IPS DF 6.9 (cell line): Measurements from ENCODE around the gene PRPH2.

ENCODE experiments used
- DNase-seq: peaks from one replicate; pipeline ENCODE4 v3.0.0-alpha.2; 2013; ENCODE audit warnings: low read depth, low spot score
- H3K27ac ChIP-seq: one replicate; pipeline ENCODE4 v1.5.1; 2013; ENCODE audit warnings: low read length, control low read depth
- H3K27me3 ChIP-seq: 2 replicates; pipeline ENCODE4 v1.6.1; 2013; ENCODE audit warnings: mild to moderate bottlenecking, low read length; ENCODE audit not compliant: control insufficient read depth, insufficient read depth
- H3K36me3 ChIP-seq: 2 replicates; pipeline ENCODE4 v1.6.1; 2013; ENCODE audit warnings: low read length; ENCODE audit not compliant: control insufficient read depth, insufficient read depth
- H3K4me1 ChIP-seq: 2 replicates; pipeline ENCODE4 v1.6.1; 2013; ENCODE audit warnings: low read length; ENCODE audit not compliant: control insufficient read depth, insufficient read depth
- H3K4me3 ChIP-seq: 2 replicates; pipeline ENCODE4 v1.5.1; 2013; ENCODE audit warnings: mild to moderate bottlenecking, low read length
- H3K9me3 ChIP-seq: 2 replicates; pipeline ENCODE4 v1.6.1; 2013; ENCODE audit warnings: low read length, inconsistent platforms; ENCODE audit not compliant: control insufficient read depth, insufficient read depth
- WGBS: extraction: QIAGEN DNeasy Blood & Tissue Kit; methylation state at CpG from one replicate; pipeline ENCODE4 v1.1.7; 2013; ENCODE audit warnings: mixed read lengths, missing lambda C conversion rate; ENCODE audit not compliant: insufficient read length, insufficient coverage; 5-methylcytosine and 5-hydroxymethylcytosine counted together

The PRPH2 gene

GRCh38 chr6:42698217-42698616 is 24.2 kb downstream of the PRPH2 start:
- Histone ChIP-seq H3K27ac (no peak overlapping the region), H3K4me3 (no peak overlapping the region), H3K27me3 (no peaks in the 10 kb centered on the region), H3K36me3 (no peaks in the 10 kb centered on the region), H3K9me3 (no peaks in the 10 kb centered on the region), H3K4me1 (no peaks in the 10 kb centered on the region)
- WGBS = no CpG with 5 or more reads among the region's 13 CpGs
- DNase-seq = no peak

GRCh38 chr6:42697268-42697655 is 25.1 kb downstream of the PRPH2 start:
- Histone ChIP-seq H3K27me3 (no peaks in the 10 kb centered on the region), H3K4me3 (no peak overlapping the region), H3K36me3 (peaks cover 3% of the 10 kb centered on the region; the same call in 1 of the 2 replicates), H3K27ac (no peak overlapping the region), H3K9me3 (no peaks in the 10 kb centered on the region), H3K4me1 (no peaks in the 10 kb centered on the region)
- WGBS = no CpG with 5 or more reads among the region's 5 CpGs
- no peak for DNase-seq

DNA sequence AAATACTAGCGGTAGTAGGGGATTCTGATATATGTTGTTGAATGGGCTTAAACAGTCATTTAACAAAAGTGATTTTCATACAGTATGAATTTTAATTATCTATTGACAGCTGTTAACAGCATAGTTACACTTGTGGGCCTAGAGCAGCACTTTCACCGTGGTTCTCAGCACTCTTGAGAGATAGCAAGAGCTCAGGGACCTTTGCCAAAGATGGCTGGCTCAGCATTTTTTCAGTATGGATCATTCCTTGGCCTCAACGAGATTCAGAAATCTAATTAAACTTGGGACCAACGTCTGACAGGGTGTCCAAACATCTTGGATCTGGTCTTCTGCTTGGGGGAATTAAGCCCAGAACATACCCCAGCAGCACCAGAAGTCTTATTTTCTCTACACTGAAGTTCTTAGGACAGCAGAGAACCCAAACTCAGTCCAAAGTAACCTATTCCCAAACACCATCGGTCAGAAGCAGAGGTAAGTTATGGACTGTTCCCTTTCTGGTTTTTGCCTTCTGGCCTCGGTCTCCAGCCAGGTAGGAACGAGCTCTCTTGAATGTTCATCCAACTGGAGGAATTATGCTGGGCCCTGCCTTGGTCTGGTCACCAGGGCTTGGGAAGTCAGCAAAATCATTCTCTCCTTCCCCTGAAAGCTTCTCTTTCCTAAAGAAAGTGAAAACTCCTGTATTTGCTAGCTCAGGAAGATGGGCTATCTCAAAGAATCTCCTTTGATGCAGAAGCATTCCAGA is 25.7 kb downstream of the PRPH2 start:
- H3K9me3 ChIP-seq = no peaks in the 10 kb centered on the region
- no peak for DNase-seq
- H3K4me1 ChIP-seq = no peaks in the 10 kb centered on the region
- WGBS = no CpG with 5 or more reads among the region's 7 CpGs
- H3K36me3 ChIP-seq = peaks cover 3% of the 10 kb centered on the region; the same call in 1 of the 2 replicates
- no peaks in the 10 kb centered on the region for H3K27me3 ChIP-seq
- no peak overlapping the region for H3K4me3 ChIP-seq
- H3K27ac ChIP-seq = no peak overlapping the region

- Histone ChIP-seq H3K36me3 (peaks cover 5% of the 10 kb centered on the region; the same call in 1 of the 2 replicates), H3K27ac (no peak overlapping the region), H3K27me3 (no peaks in the 10 kb centered on the region), H3K4me3 (no peak overlapping the region), H3K4me1 (no peaks in the 10 kb centered on the region), H3K9me3 (no peaks in the 10 kb centered on the region)
- no peak for DNase-seq
- WGBS = no CpG with 5 or more reads among the region's 4 CpGs
These were observed 27.8 kb downstream of the PRPH2 start for GRCh38 chr6:42694586-42694985.

- H3K27ac ChIP-seq = no peak overlapping the region
- no peak for DNase-seq
- H3K27me3 ChIP-seq = no peaks in the 10 kb centered on the region
- H3K4me1 ChIP-seq = no peaks in the 10 kb centered on the region
- H3K4me3 ChIP-seq = no peak overlapping the region
- WGBS = no CpG with 5 or more reads among the region's 2 CpGs
- H3K36me3 ChIP-seq = peaks cover 5% of the 10 kb centered on the region; the same call in 1 of the 2 replicates
- no peaks in the 10 kb centered on the region for H3K9me3 ChIP-seq
These were observed 28.6 kb downstream of the PRPH2 start for GRCh38 chr6:42693725-42694323.

DNA sequence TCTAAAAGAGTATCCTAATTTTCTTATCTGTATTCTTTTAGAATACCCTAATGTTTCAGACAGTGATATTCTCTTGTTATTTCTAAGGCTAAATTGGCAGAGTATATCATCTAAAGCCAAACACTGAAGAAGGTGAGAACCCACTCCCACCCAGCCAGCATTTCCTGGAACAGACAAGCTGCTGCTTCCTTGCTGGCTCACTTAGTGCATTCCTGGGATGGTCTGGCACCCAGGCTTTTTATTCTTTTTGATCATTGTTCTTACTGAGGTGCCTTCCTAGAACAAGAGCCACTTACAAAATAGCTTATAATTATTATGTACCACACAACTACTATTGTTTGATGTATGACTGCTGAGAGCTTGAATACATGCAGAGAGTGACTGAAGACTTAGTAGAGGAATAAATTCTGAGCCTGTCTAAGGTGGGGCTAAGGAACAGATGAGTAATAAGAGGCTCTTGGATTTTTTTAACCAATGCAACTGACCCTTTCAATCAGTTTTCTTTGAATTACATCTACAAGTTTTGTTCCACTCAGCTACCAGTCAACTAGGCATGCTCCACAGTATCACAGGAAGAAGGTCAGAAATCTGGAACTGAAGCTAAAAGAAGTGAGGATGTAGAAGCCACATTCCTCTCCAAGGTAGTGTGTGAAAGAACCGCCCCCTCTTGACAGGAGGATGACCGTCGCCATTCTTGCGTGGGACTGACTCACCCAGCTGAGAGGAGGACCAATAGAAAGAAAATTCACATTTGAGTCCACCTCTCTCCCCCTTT is 30.1 kb downstream of the PRPH2 start:
- no peaks in the 10 kb centered on the region for H3K9me3 ChIP-seq
- no peaks in the 10 kb centered on the region for H3K4me1 ChIP-seq
- peaks cover 5% of the 10 kb centered on the region; the same call in 1 of the 2 replicates for H3K36me3 ChIP-seq
- no peak for DNase-seq
- no peak overlapping the region for H3K4me3 ChIP-seq
- H3K27me3 ChIP-seq = no peaks in the 10 kb centered on the region
- WGBS = no CpG with 5 or more reads among the region's 4 CpGs
- H3K27ac ChIP-seq = no peak overlapping the region

GRCh38 chr6:42690872-42691271 is 31.5 kb downstream of the PRPH2 start:
- Histone ChIP-seq H3K27ac (no peak overlapping the region), H3K27me3 (no peaks in the 10 kb centered on the region), H3K36me3 (peaks cover 5% of the 10 kb centered on the region; the same call in 1 of the 2 replicates), H3K4me1 (no peaks in the 10 kb centered on the region), H3K4me3 (no peak overlapping the region), H3K9me3 (no peaks in the 10 kb centered on the region)
- no CpG with 5 or more reads among the region's 2 CpGs for WGBS
- no peak for DNase-seq

- no CpG with 5 or more reads among the region's 5 CpGs for WGBS
- Histone ChIP-seq H3K4me1 (no peaks in the 10 kb centered on the region), H3K9me3 (no peaks in the 10 kb centered on the region), H3K4me3 (no peak overlapping the region), H3K27ac (no peak overlapping the region), H3K36me3 (peaks cover 5% of the 10 kb centered on the region; the same call in 1 of the 2 replicates), H3K27me3 (no peaks in the 10 kb centered on the region)
- DNase-seq = no peak
These were observed 32.2 kb downstream of the PRPH2 start for GRCh38 chr6:42690151-42690702.

DNA sequence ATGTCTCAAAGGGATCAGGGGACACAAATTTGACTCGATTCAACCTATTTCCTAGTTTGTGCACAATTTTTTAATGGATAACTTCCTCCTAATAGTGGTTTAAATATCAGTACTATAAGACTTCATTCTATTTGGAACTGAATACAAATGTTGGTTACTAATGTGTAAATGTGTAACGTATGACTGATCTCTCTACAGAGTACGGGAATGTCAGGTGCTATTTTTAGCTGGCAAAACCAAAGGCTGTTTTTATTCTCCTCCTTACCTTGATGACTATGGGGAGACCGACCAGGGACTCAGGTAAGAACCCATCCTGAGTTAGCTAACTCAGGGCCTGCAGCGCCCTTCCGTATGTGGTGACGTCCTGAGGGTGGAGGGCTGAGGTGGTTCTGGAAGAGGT is 33.0 kb downstream of the PRPH2 start:
- no peaks in the 10 kb centered on the region for H3K27me3 ChIP-seq
- H3K27ac ChIP-seq = no peak overlapping the region
- peaks cover 5% of the 10 kb centered on the region; the same call in 1 of the 2 replicates for H3K36me3 ChIP-seq
- H3K4me3 ChIP-seq = no peak overlapping the region
- no peaks in the 10 kb centered on the region for H3K9me3 ChIP-seq
- no peaks in the 10 kb centered on the region for H3K4me1 ChIP-seq
- no peak for DNase-seq
- no CpG with 5 or more reads among the region's 7 CpGs for WGBS

GRCh38 chr6:42688281-42688680 is 34.1 kb downstream of the PRPH2 start:
- WGBS = no CpG with 5 or more reads among the region's 3 CpGs
- Histone ChIP-seq H3K27me3 (no peaks in the 10 kb centered on the region), H3K4me3 (no peak overlapping the region), H3K9me3 (no peaks in the 10 kb centered on the region), H3K4me1 (no peaks in the 10 kb centered on the region), H3K27ac (no peak overlapping the region), H3K36me3 (peaks cover 5% of the 10 kb centered on the region; the same call in 1 of the 2 replicates)
- DNase-seq = no peak
